ENCODE measurements around the gene MMP24OS. TPM values are rescaled to one million over a fixed set of nuclear protein-coding genes. Genes with fewer than 3 reads are reported as not detected.

MMP24OS gene
- total RNA-seq, 4 donors from 2014 or later, result 22.7 to 47.6 (median 25.4) TPM

DNA sequence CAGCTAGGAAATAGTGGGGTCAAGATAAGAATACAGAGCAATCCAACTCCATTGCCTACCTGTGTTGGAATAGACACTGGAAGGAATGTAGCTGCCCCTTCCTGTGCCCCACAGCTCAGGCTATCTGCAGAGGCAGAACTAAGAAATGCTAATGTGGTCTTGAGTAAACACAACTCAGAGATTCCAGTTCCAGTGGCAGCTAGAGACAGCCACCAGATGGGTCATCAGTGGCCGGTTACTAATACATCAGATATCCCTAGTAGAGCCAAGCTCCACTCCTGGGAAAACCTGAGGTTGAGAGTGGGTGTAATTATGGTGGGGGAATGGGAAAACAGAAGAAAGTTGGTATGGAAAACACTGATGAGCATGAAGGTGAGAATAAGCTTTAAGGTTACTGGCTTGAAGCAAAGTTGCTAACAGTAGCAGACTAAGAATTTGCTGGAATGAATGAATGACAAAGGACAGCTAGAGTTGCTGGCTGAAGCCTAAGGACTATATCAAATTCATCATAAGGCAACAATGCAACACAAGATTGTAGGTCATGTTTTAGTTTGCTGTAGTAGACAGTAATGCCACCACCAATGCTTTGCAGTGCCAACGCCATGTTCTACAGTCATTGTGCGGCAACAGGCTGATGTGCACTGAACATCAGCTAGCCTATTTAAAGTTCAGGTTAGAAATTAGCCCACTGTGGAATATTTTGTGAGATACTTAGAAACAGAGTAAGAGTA lies 42.6 kb upstream of the MMP24OS start:
- no peak overlapping the region for H3K4me3 ChIP-seq (ENCODE audit: low read depth, poor library complexity, severe bottlenecking)
- WGBS, 2 donors, result 93 to 100% methylated on average over 3 of the region's 3 CpGs
- TF ChIP-seq POLR2A (IDR thresholded peaks at IDR 0.05), result no peak
- TF ChIP-seq, protein P1, sequence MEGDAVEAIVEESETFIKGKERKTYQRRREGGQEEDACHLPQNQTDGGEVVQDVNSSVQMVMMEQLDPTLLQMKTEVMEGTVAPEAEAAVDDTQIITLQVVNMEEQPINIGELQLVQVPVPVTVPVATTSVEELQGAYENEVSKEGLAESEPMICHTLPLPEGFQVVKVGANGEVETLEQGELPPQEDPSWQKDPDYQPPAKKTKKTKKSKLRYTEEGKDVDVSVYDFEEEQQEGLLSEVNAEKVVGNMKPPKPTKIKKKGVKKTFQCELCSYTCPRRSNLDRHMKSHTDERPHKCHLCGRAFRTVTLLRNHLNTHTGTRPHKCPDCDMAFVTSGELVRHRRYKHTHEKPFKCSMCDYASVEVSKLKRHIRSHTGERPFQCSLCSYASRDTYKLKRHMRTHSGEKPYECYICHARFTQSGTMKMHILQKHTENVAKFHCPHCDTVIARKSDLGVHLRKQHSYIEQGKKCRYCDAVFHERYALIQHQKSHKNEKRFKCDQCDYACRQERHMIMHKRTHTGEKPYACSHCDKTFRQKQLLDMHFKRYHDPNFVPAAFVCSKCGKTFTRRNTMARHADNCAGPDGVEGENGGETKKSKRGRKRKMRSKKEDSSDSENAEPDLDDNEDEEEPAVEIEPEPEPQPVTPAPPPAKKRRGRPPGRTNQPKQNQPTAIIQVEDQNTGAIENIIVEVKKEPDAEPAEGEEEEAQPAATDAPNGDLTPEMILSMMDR (IDR thresholded peaks at IDR 0.05), result no peak
- no peak for DNase-seq (ENCODE audit: low spot score in 2 of 2)
- intact Hi-C loops (cut with DNase I; ENCODE audit: low total_unique reads), result no loop called here

DNA sequence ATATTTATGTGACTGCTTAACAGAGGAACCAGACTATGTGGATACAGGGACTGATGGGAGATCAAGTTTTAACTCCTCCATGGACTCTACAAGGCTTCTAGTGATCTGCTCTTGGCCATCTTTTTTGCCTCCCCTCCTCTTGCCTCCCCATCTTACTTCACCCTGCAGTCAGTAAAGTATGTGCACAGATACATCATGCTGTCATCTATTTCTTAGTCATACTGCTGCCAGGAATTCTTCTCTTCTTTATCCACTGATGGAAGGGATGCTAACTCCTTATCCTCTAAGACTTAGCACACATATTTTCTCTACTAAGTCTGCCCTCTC lies 41.9 kb upstream of the MMP24OS start:
- no peak for DNase-seq (ENCODE audit: low spot score in 2 of 2)
- intact Hi-C loops (cut with DNase I; ENCODE audit: low total_unique reads), result no loop called here
- H3K4me3 ChIP-seq (ENCODE audit: low read depth, poor library complexity, severe bottlenecking), result no peak overlapping the region
- TF ChIP-seq, protein P1 (IDR thresholded peaks at IDR 0.05), result no peak
- no peak for TF ChIP-seq POLR2A (IDR thresholded peaks at IDR 0.05)

DNA sequence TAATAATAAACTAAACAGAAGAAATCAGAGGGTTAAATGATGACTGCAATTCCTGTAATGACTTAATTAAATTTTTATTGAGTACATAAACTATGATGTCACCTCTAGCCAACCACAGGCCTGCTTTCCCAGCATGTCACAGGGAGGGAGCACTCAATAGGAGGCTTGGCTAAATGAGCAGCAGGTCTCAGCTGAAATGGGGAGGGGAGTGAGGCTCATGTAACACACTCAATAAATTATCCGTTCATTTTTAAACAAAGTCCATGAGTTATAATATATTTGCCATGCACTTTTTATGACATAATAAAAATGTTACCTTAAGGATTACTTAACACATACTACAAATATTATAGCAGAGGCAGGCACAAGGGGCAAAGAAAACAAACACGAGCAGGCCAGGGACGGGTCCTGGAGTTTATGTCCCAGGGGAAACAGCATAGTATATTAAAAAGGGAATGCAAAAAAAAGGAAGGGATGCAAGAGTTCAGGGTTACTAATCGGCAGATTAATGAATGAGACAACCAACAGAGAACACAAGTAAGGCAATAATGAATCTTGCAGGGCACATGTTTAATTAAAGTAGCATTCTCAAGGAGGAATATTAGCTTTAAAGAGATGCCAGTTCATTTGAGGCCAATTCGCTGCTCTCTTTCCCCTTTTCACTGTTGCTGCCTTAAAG lies 41.4 kb upstream of the MMP24OS start:
- H3K4me3 ChIP-seq (ENCODE audit: low read depth, poor library complexity, severe bottlenecking), result no peak overlapping the region
- intact Hi-C loops (cut with DNase I; ENCODE audit: low total_unique reads), result no loop called here
- TF ChIP-seq, protein P1 (IDR thresholded peaks at IDR 0.05), result no peak
- no peak for TF ChIP-seq POLR2A (IDR thresholded peaks at IDR 0.05)
- no peak for DNase-seq (ENCODE audit: low spot score in 2 of 2)
- 52 to 59% methylated on average over 5 of the region's 5 CpGs for WGBS, 2 donors

DNA sequence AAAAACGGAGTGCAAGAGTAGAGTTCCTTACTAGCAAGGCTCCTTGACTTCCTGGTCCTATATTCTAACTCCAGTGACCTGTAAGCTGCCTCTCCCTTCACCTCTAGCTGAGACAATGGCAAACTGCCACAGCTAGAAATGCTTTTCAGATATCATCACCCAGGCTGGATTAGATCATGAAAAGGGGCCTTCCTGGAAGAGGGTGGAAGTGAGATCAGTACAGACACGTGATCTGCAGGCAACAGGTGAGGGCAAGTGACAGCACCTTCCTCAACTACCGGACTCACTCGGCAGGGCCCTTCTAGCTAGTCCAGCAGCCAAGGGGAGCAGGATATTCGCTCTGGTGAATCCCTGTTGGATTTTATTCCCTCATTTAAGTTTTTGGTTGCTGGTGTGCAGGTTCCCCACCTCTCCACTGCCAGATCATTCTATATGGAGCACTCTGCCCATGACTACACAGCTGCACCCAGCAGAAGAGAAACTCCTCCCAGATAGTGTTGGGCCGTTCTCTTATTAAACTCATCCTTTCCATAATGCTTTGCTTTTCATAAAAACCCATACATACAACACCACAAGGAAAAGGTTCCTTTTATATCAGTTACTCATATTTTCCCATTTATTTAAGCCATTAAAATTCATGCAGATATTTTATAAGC lies 40.7 kb upstream of the MMP24OS start:
- 49 to 50% methylated on average over 6 of the region's 6 CpGs for WGBS, 2 donors
- DNase-seq (ENCODE audit: low spot score in 2 of 2), result peak in 1 of 2 donors; percentile 32
- TF ChIP-seq, protein P1 (IDR thresholded peaks at IDR 0.05), result no peak
- TF ChIP-seq POLR2A (IDR thresholded peaks at IDR 0.05), result no peak
- intact Hi-C loops (cut with DNase I; ENCODE audit: low total_unique reads), result no loop called here
- no peak overlapping the region for H3K4me3 ChIP-seq (ENCODE audit: low read depth, poor library complexity, severe bottlenecking)

DNA sequence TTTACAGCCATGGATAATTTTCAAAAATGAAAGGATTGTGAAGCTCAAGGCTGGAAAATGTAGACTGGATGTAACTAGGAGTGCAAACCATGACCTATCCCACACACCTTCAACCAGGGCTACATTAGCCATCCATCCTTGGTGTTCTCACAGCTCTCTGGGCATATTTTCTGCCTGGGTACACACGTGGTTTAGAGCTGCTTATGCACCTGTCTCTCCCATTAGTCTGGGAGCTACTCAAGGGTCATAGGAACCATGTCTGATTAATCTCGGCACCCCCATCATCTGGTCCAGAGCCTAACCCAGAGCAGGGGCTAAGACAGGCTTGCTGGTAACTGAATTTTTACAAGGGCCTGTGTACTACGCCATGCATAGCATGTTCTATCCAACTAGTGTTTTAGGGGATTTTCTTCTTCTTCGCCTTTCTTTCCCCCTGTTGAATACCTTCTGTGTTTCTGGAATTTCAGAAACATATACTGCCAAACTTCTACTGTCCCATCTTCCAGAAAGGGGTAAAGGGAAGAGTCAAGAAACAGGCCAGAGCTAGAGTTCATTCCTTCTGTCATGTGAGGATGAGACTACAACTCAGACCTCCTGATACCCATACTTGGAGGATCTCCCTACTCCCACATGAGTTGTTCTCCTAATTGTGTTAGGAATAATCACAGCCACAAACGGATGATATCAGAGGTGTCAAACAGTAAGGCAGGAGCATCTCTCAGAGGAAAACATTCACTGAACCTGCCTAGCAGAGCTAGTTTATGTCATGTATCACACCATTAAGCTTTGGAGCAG lies 39.7 kb upstream of the MMP24OS start:
- DNase-seq (ENCODE audit: low spot score in 2 of 2), result no peak
- WGBS, 2 donors, result 84 to 86% methylated on average over 5 of the region's 5 CpGs
- intact Hi-C loops (cut with DNase I; ENCODE audit: low total_unique reads), result no loop called here
- H3K4me3 ChIP-seq (ENCODE audit: low read depth, poor library complexity, severe bottlenecking), result no peak overlapping the region
- TF ChIP-seq POLR2A (IDR thresholded peaks at IDR 0.05), result no peak
- TF ChIP-seq, protein P1 (IDR thresholded peaks at IDR 0.05), result no peak

Measured in lower leg skin (tissue), 4 donors.